Measurements from ENCODE around the gene MAP3K15. TPM values are rescaled to one million over a fixed set of nuclear protein-coding genes. Genes with fewer than 3 reads are reported as not detected.
A peak's percentile ranks its signal among the peaks of the same experiment; 100 is the strongest.

Gene MAP3K15
- total and polyA plus RNA-seq, 10 of the 15 experiments (the other 5 are each of a cell fraction or from before 2014, with no cell fraction given), result 0.03 to 0.16 TPM; not detected in 8

- no peak for TF ChIP-seq GATAD2B (conservative IDR thresholded peaks at IDR 0.05; ENCODE audit: low read depth)
- TF ChIP-seq KDM1A (IDR thresholded peaks at IDR 0.05; ENCODE audit: borderline replicate concordance), result no peak
- no peak for TF ChIP-seq NFXL1 (IDR thresholded peaks at IDR 0.05; ENCODE audit: borderline replicate concordance)
- no peak for TF ChIP-seq POLR2AphosphoS5 (IDR thresholded peaks at IDR 0.05; ENCODE audit: low read length)
- no peak for TF ChIP-seq CBX3 (IDR thresholded peaks at IDR 0.05; ENCODE audit: borderline replicate concordance, low read depth)
- no peak for TF ChIP-seq IRF5 (IDR thresholded peaks at IDR 0.05; ENCODE audit: borderline replicate concordance)
- TF ChIP-seq PAX5 (IDR thresholded peaks at IDR 0.05; ENCODE audit: borderline replicate concordance, low read depth, low read length), result no peak
- no peak for TF ChIP-seq RFX5 (IDR thresholded peaks at IDR 0.05; ENCODE audit: low read depth, low read length)
- TF ChIP-seq, protein P1, sequence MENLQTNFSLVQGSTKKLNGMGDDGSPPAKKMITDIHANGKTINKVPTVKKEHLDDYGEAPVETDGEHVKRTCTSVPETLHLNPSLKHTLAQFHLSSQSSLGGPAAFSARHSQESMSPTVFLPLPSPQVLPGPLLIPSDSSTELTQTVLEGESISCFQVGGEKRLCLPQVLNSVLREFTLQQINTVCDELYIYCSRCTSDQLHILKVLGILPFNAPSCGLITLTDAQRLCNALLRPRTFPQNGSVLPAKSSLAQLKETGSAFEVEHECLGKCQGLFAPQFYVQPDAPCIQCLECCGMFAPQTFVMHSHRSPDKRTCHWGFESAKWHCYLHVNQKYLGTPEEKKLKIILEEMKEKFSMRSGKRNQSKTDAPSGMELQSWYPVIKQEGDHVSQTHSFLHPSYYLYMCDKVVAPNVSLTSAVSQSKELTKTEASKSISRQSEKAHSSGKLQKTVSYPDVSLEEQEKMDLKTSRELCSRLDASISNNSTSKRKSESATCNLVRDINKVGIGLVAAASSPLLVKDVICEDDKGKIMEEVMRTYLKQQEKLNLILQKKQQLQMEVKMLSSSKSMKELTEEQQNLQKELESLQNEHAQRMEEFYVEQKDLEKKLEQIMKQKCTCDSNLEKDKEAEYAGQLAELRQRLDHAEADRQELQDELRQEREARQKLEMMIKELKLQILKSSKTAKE (IDR thresholded peaks at IDR 0.05; ENCODE audit: low read depth, poor library complexity, severe bottlenecking), result no peak
- TF ChIP-seq ATF7 (IDR thresholded peaks at IDR 0.05; ENCODE audit: low read depth), result peak; percentile 67
- TF ChIP-seq ZNF592 (IDR thresholded peaks at IDR 0.05), result no peak
- TF ChIP-seq ZNF384 (IDR thresholded peaks at IDR 0.05; ENCODE audit: borderline replicate concordance, low read depth, low read length), result no peak
- TF ChIP-seq NFYA (IDR thresholded peaks at IDR 0.05; ENCODE audit: borderline replicate concordance, low read depth, low read length), result no peak
- no peak for TF ChIP-seq EZH2 (IDR thresholded peaks at IDR 0.05; ENCODE audit: borderline replicate concordance, control insufficient read depth, low read depth, low read length)
- no peak for TF ChIP-seq JUND (IDR thresholded peaks at IDR 0.05; ENCODE audit: low read depth, low read length)
- TF ChIP-seq CHD4 (IDR thresholded peaks at IDR 0.05), result no peak
- no peak for TF ChIP-seq NRF1 (conservative IDR thresholded peaks at IDR 0.05; ENCODE audit: low read depth, low read length)
- no peak for TF ChIP-seq HDGF (IDR thresholded peaks at IDR 0.05)
- TF ChIP-seq CEBPZ (IDR thresholded peaks at IDR 0.05; ENCODE audit: low read depth, low read length), result no peak
- TF ChIP-seq MYC (IDR thresholded peaks at IDR 0.05; ENCODE audit: insufficient read depth, insufficient read length, insufficient replicate concordance, low read length, severe bottlenecking), result no peak
Measured at GRCh38 chrX:19350941-19351384, 164.3 kb downstream of the MAP3K15 start (continued).
